BE2C (cell line): ENCODE data around the gene TSHZ1. TPM values are rescaled to one million over a fixed set of nuclear protein-coding genes. Genes with fewer than 3 reads are reported as not detected.

Source experiments
- DNase-seq: peaks from one replicate; pipeline ENCODE4 v3.0.0-alpha.2; 2020
- H3K27me3 ChIP-seq: fragments of 250-450 bp; sonication (Bioruptor Pico); 2 replicates; pipeline ENCODE4 v1.5.1; 2020; ENCODE audit warnings: mild to moderate bottlenecking
- H3K36me3 ChIP-seq: fragments of 250-450 bp; sonication (Bioruptor Pico); 2 replicates; pipeline ENCODE4 v1.5.1; 2020; ENCODE audit warnings: mild to moderate bottlenecking
- H3K4me1 ChIP-seq: fragments of 250-450 bp; sonication (Bioruptor Pico); 2 replicates; pipeline ENCODE4 v1.5.1; 2020
- H3K4me3 ChIP-seq: 2 replicates; pipeline ENCODE4 v1.5.1; 2011; ENCODE audit warnings: low read depth, low read length
- H3K9me3 ChIP-seq: fragments of 250-450 bp; sonication (Bioruptor Pico); 2 replicates; pipeline ENCODE4 v1.5.1; 2020
- CTCF ChIP-seq: IDR thresholded peaks from 2 replicates; pipeline ENCODE4 v1.5.1; 2012; ENCODE audit warnings: mild to moderate bottlenecking, low read depth, low read length
- polyA plus RNA-seq: library from polyadenylated mRNA; unstranded; fragments of >200 nt; gene quantifications from one replicate; pipeline ENCODE4 v1.2.1, GENCODE V29; 2012; ENCODE audit warnings: low read depth, missing spikeins; ENCODE audit not compliant: insufficient read length, insufficient read depth

The TSHZ1 gene
- 10.4 TPM for polyA plus RNA-seq

- no peaks in the 10 kb centered on the region for H3K27me3 ChIP-seq
Measured at GRCh38 chr18:75210274-75211001, at the start of gene TSHZ1. Gene TSHZ1 (plus strand): TSS chr18:75210797. CDS start chr18:75211877, 1,080 bp downstream.

DNA sequence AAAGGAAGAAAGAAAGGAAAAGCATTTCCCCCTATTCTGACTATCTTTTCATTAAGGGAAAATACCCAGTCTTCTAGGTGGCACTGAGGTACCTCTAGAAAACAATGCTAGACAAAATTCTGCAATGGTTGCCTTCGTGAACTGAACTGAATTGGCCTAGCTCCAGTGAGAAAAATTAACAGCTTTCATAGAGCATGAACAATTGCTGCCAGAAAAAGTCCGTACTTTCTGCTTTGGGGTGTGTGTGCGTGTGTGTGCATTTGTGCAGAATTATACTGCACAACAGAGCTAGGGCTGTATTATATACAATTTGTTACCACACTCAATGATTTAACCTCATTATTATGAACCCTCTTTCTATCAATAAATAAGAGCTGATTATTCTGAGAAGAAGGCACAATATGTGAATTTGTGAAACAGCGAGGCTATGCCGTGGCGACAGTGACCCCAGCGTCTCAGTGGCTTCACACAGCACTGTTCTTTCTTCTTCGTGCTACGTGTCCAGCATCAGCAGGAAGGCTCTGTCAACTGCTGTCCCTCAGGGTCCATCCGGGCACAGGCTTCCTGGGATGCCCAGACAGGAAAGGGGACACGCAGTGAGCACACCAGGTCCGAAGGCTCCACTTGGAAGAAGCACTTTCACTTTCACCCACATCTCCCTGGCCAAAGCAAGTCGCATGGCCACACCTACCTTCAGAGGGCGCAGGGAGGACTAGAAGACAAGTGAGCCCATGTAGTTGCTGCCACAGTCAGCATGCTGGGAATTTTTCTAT is 49.2 kb upstream of the TSHZ1 start:
- H3K4me1 ChIP-seq: no peaks in the 10 kb centered on the region
- no peak for TF ChIP-seq CTCF
- H3K4me3 ChIP-seq: no peak overlapping the region
- no peaks in the 10 kb centered on the region for H3K36me3 ChIP-seq
- no peaks in the 10 kb centered on the region for H3K9me3 ChIP-seq
- no peaks in the 10 kb centered on the region for H3K27me3 ChIP-seq
- DNase-seq: no peak

More at GRCh38 chr18:75210274-75211001, at the start of gene TSHZ1:
- H3K9me3 ChIP-seq: no peaks in the 10 kb centered on the region
- H3K4me3 ChIP-seq: peak within 1 kb of the TSS; percentile 71
- 0 out of 2 replicates have a peak, but pooled peaks cover 3% of the 10 kb centered on the region for H3K4me1 ChIP-seq
- TF ChIP-seq CTCF: no peak
- DNase-seq: peak; percentile 26
- no peaks in the 10 kb centered on the region for H3K36me3 ChIP-seq

DNA sequence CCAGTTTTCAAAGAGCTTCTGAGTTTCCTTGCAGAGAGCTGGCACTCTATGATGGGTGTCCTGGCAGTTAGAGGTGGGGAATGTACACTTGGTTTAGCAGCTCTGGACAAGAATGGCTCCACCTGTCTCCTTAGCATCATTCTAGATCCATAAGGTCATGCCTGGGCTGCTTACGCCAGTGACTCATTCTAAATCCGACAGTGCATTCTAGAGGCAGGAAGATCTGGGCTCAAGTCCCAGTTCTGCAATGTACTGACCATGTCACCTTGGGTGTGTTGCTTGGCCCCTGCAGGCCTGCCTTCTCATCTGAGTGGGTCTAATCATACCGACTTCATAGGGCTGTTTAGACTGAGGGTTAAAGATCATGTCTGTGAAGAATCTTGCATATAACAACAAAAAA is 48.1 kb upstream of the TSHZ1 start:
- no peak for DNase-seq

GRCh38 chr18:75162978-75163377 is 47.6 kb upstream of the TSHZ1 start:
- Histone ChIP-seq H3K4me3 (no peak overlapping the region), H3K36me3 (no peaks in the 10 kb centered on the region), H3K4me1 (no peaks in the 10 kb centered on the region), H3K9me3 (no peaks in the 10 kb centered on the region), H3K27me3 (no peaks in the 10 kb centered on the region)
- no peak for DNase-seq
- TF ChIP-seq CTCF: no peak

More for the DNA sequence above, 48.1 kb upstream of the TSHZ1 start:
- Histone ChIP-seq H3K4me1 (no peaks in the 10 kb centered on the region), H3K27me3 (no peaks in the 10 kb centered on the region), H3K9me3 (no peaks in the 10 kb centered on the region), H3K4me3 (no peak overlapping the region), H3K36me3 (no peaks in the 10 kb centered on the region)
- no peak for TF ChIP-seq CTCF

DNA sequence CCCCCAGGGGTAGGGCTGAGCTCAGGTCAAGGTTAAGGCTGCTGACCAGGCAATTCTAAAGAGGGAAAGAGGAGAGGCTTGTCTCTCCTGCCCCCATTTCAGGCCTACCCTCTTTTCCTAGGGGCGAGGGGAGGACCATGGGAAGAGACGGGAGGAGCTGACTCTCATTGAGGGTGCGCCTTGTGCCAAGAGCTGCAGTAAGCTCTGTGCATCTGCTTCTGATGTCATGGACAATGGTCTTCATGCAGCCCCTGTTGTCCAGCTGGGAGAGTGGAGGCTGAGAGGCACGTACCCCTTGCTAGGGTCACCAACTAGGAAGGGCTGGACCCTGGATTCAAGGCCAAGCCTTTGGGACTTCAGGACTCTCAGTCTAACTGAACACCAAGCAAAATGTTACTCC is 46.9 kb upstream of the TSHZ1 start:
- Histone ChIP-seq H3K27me3 (no peaks in the 10 kb centered on the region), H3K4me1 (no peaks in the 10 kb centered on the region), H3K36me3 (no peaks in the 10 kb centered on the region), H3K9me3 (no peaks in the 10 kb centered on the region), H3K4me3 (no peak overlapping the region)
- no peak for DNase-seq
- no peak for TF ChIP-seq CTCF

- H3K4me1 ChIP-seq: no peaks in the 10 kb centered on the region
- H3K36me3 ChIP-seq: no peaks in the 10 kb centered on the region
- no peak overlapping the region for H3K4me3 ChIP-seq
- no peak for TF ChIP-seq CTCF
- H3K9me3 ChIP-seq: no peaks in the 10 kb centered on the region
- no peak for DNase-seq
- no peaks in the 10 kb centered on the region for H3K27me3 ChIP-seq
Measured at GRCh38 chr18:75164479-75164878, 46.1 kb upstream of the TSHZ1 start.
